Stimulated activated CD4-positive, alpha-beta T cell treated with anti-CD3 and anti-CD28 coated beads, TNF-alpha, amount 100 ng/mL, for 4 hours (primary cell): ENCODE data around the gene OLA1.

Experiments used
- DNase-seq, 3 experiments: peaks; one replicate each; pipeline ENCODE4 v3.0.0-alpha.2; 2020; ENCODE audit warnings: low read depth in 3 of 3

OLA1 gene

GRCh38 chr2:174224665-174225288 lies 23.6 kb downstream of the OLA1 start:
- no peak for DNase-seq

- no peak for DNase-seq
These were observed 24.2 kb downstream of the OLA1 start for GRCh38 chr2:174224125-174224524.

GRCh38 chr2:174223388-174223787 lies 24.9 kb downstream of the OLA1 start:
- DNase-seq: no peak

- DNase-seq: no peak
These were observed 26.2 kb downstream of the OLA1 start for GRCh38 chr2:174222154-174222553.

GRCh38 chr2:174219321-174219720 lies 29.0 kb downstream of the OLA1 start:
- no peak for DNase-seq

GRCh38 chr2:174218773-174219172 lies 29.6 kb downstream of the OLA1 start:
- DNase-seq: no peak

- no peak for DNase-seq
These were observed 30.5 kb downstream of the OLA1 start for GRCh38 chr2:174217869-174218268.

- DNase-seq: no peak
These were observed 36.4 kb downstream of the OLA1 start for GRCh38 chr2:174211954-174212353.

GRCh38 chr2:174210862-174211261 lies 37.5 kb downstream of the OLA1 start:
- no peak for DNase-seq

- no peak for DNase-seq
These were observed 39.0 kb downstream of the OLA1 start for GRCh38 chr2:174209325-174209724.

GRCh38 chr2:174208026-174208425 lies 40.3 kb downstream of the OLA1 start:
- DNase-seq: no peak

GRCh38 chr2:174205562-174205961 lies 42.8 kb downstream of the OLA1 start:
- no peak for DNase-seq

GRCh38 chr2:174202188-174202587 lies 46.1 kb downstream of the OLA1 start:
- no peak for DNase-seq

GRCh38 chr2:174198846-174199564 lies 49.3 kb downstream of the OLA1 start:
- DNase-seq: no peak

GRCh38 chr2:174195253-174195652 lies 53.1 kb downstream of the OLA1 start:
- DNase-seq: no peak

GRCh38 chr2:174193737-174194136 lies 54.6 kb downstream of the OLA1 start:
- DNase-seq: no peak

- no peak for DNase-seq
These were observed 55.7 kb downstream of the OLA1 start for GRCh38 chr2:174192664-174193063.

- DNase-seq: no peak
These were observed 56.8 kb downstream of the OLA1 start for GRCh38 chr2:174191342-174192074.

- DNase-seq: no peak
These were observed 63.4 kb downstream of the OLA1 start for GRCh38 chr2:174184915-174185314.

GRCh38 chr2:174184504-174184903 lies 63.8 kb downstream of the OLA1 start:
- no peak for DNase-seq

GRCh38 chr2:174183076-174183475 lies 65.3 kb downstream of the OLA1 start:
- DNase-seq: no peak

GRCh38 chr2:174181368-174181767 lies 67.0 kb downstream of the OLA1 start:
- DNase-seq: no peak

- DNase-seq: no peak
These were observed 67.6 kb downstream of the OLA1 start for GRCh38 chr2:174180726-174181236.
